ENCODE data around the gene INPP4B. TPM values are rescaled to one million over a fixed set of nuclear protein-coding genes. Genes with fewer than 3 reads are reported as not detected.

The INPP4B gene
- total RNA-seq, 1 experiment from 2014 or later: 14.3 TPM

- ChIA-PET RAD21 (ENCODE audit: low non-redundant PET in 1 of 2, low total read pairs in 2 of 2, uncharacterized antibody in 2 of 2, unreplicated experiment in 2 of 2) (no interaction called here), POLR2A (no interaction called here), CTCF (no interaction called here)
- Histone ChIP-seq H3K27ac (ENCODE audit: low read depth, low read length) (no peak overlapping the region), H3K9ac (ENCODE audit: low read length) (no peak overlapping the region), H3K4me3 (replicated peaks in 1 of 2; ENCODE audit: low read depth in 1 of 2, low read length in 2 of 2) (no peak overlapping the region), H3K4me1 (ENCODE audit: control insufficient read depth in 1 of 2, insufficient read depth in 2 of 2, low read length in 2 of 2) (peaks cover 0 to 20% of the 10 kb centered on the region in 2 experiments; a peak in 2 of 4 replicates), H3K79me2 (ENCODE audit: insufficient read depth, low read length) (no peaks in the 10 kb centered on the region), H3K9me2 (ENCODE audit: insufficient read depth) (no peaks in the 10 kb centered on the region), H3K36me3 (ENCODE audit: control insufficient read depth in 1 of 2, insufficient read depth in 2 of 2, low read length in 2 of 2) (no peaks in the 10 kb centered on the region), H3K9me3 (ENCODE audit: control insufficient read depth in 1 of 2, insufficient read depth in 1 of 2, low read depth in 1 of 2, low read length in 2 of 2) (no peaks in the 10 kb centered on the region), H2AFZ (ENCODE audit: low read depth, low read length, poor library complexity, severe bottlenecking) (no peak overlapping the region), H3K27me3 (ENCODE audit: insufficient read depth, low read length) (no peaks in the 10 kb centered on the region), H3K4me2 (ENCODE audit: low read length) (no peak overlapping the region), H4K20me1 (ENCODE audit: insufficient read depth) (no peaks in the 10 kb centered on the region)
- TF ChIP-seq YY1 (IDR thresholded peaks at IDR 0.05; ENCODE audit: extremely low read depth, insufficient replicate concordance, low read depth, low read length): no peak
- no peak for TF ChIP-seq SRF (IDR thresholded peaks at IDR 0.05; ENCODE audit: low read depth)
- no peak for TF ChIP-seq EZH2phosphoT487 (IDR thresholded peaks at IDR 0.05; ENCODE audit: borderline replicate concordance)
- no peak for TF ChIP-seq TCF7L2 (IDR thresholded peaks at IDR 0.05; ENCODE audit: borderline replicate concordance, extremely low read depth, insufficient read depth, insufficient read length)
- no peak for TF ChIP-seq POLR2AphosphoS5 (IDR thresholded peaks at IDR 0.05; ENCODE audit: low read depth, low read length)
- TF ChIP-seq CBX3 (IDR thresholded peaks at IDR 0.05; ENCODE audit: low read depth): no peak
- no peak for TF ChIP-seq ELF1 (IDR thresholded peaks at IDR 0.05; ENCODE audit: borderline replicate concordance, low read depth)
- no peak for TF ChIP-seq ATF3 (IDR thresholded peaks at IDR 0.05)
- no peak for TF ChIP-seq POLR2A (IDR thresholded peaks at IDR 0.05; ENCODE audit: borderline replicate concordance, extremely low read depth, insufficient read depth, insufficient read length)
- no peak for TF ChIP-seq RAD21 (IDR thresholded peaks at IDR 0.05; ENCODE audit: low read depth)
- no peak for TF ChIP-seq JUND (IDR thresholded peaks at IDR 0.05)
- TF ChIP-seq SIN3A (IDR thresholded peaks at IDR 0.05; ENCODE audit: low read depth): no peak
- no peak for TF ChIP-seq REST (IDR thresholded peaks at IDR 0.05; ENCODE audit: low read depth)
- no peak for TF ChIP-seq SP1 (IDR thresholded peaks at IDR 0.05; ENCODE audit: low read depth)
- no peak for TF ChIP-seq CEBPB (IDR thresholded peaks at IDR 0.05; ENCODE audit: low read depth)
- TF ChIP-seq EGR1 (IDR thresholded peaks at IDR 0.05; ENCODE audit: low read depth): no peak
- TF ChIP-seq ZBTB33 (IDR thresholded peaks at IDR 0.05; ENCODE audit: extremely low read depth, insufficient replicate concordance, low read length): no peak
- BruUV-seq (replicated peaks): no TSS peak
- no peak for ATAC-seq
- intact Hi-C loops (cut with micrococcal nuclease): no loop called here
- no peak for DNase-seq (ENCODE audit: low read depth, low spot score)
Observed at GRCh38 chr4:142278171-142278570, 567.9 kb downstream of the INPP4B start.
